Activated T-cell treated with anti-CD3 and anti-CD28 coated beads for 48 hours (primary cell): ENCODE data around the gene MPRIP.

Source experiments
- DNase-seq: peaks from one replicate; pipeline ENCODE4 v3.0.0-alpha.2; 2020; ENCODE audit warnings: low read depth

The MPRIP gene

DNA sequence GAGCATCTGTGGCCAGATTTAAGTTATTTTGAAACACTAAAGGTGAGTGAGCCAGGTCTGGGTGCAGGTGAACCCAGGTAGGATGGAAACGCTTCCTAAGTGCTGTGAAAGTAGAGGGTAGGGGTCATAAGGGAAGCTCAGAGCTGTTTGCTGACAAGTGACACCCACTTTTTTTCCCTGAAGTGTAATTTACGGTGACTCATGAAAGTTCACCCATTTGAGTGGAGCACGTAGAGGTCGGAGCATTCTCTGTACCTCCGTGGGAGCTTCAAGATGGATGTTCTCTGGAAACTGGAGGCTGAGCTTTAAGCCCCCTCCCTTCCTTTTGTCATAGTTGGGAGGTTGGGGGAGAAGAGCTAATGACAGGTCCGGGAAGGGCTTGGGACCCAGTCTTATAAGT is 44.3 kb downstream of the MPRIP start:
- no peak for DNase-seq

- DNase-seq = no peak
Measured at GRCh38 chr17:17087424-17088015, 45.3 kb downstream of the MPRIP start.

- no peak for DNase-seq
Measured at GRCh38 chr17:17088086-17088485, 45.8 kb downstream of the MPRIP start.

DNA sequence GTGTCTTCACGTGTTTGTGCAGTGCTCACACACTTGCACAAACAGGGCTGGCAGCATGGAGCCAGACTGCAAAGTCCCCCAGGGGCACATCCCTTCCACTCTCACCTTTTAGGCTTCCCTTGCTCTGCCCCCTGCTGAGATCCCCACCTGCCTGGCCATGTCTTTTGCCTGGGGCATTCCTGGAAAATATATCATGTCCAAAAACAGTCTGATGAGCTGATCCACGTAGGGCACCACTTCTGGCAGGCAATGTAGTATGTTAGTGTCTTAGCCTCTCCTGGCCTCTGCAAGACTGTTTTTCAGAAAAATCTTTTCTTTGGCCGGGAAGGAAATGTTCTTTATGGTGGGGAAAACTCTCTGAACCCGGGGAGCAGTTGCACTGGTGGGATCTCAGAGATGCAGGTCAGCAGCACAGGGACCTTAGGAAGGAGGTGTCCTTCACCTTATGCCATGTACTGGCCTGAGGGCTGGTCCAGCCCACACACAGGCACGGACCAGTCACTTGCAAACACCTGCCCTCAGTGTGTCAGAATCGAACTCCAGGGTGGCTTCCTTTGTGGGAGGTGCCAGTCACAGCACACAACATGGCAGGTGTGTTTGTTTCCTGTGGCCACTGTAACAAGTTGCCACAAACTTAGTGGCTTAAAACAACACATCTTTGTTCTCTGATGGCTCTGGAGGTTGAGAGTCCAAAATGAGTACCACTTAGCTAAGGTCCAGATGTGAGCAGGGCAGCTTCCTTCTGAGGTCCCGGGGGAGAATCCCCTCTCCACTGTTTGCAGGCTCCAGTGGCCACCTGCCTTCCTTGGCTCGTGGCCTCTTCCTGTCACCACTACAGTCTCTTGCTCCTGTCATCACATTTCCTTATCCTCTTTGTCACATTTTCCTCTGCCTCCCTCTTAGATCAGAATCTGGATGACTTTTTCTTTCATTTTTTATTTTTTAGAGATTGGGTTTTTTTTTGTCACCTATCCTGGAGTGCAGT is 46.6 kb downstream of the MPRIP start:
- no peak for DNase-seq

GRCh38 chr17:17089796-17090641 is 47.8 kb downstream of the MPRIP start:
- DNase-seq = no peak

GRCh38 chr17:17090642-17091103 is 48.4 kb downstream of the MPRIP start:
- no peak for DNase-seq

- no peak for DNase-seq
Measured at GRCh38 chr17:17091276-17091675, 49.0 kb downstream of the MPRIP start.

- no peak for DNase-seq
Measured at GRCh38 chr17:17091856-17092756, 49.8 kb downstream of the MPRIP start.

DNA sequence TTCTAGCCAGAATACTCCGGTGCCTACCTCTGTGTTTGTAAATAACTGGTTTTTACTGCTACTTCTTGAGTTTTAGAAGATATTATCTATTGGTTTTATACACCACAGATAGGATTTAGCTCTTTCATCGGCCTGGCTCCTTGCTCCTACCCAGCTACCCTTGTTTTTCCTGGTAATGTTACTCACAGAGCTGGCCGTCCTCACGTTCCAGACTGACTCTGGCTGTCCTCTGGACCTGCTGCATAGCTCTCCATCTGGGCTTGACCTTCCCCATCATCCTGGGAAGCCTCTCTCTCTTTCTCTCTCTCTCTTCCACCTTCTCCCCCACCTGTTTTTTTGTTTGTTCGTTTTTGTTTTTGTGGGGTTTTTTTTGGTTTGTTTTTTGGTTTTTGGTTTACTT is 51.5 kb downstream of the MPRIP start:
- DNase-seq = no peak

DNA sequence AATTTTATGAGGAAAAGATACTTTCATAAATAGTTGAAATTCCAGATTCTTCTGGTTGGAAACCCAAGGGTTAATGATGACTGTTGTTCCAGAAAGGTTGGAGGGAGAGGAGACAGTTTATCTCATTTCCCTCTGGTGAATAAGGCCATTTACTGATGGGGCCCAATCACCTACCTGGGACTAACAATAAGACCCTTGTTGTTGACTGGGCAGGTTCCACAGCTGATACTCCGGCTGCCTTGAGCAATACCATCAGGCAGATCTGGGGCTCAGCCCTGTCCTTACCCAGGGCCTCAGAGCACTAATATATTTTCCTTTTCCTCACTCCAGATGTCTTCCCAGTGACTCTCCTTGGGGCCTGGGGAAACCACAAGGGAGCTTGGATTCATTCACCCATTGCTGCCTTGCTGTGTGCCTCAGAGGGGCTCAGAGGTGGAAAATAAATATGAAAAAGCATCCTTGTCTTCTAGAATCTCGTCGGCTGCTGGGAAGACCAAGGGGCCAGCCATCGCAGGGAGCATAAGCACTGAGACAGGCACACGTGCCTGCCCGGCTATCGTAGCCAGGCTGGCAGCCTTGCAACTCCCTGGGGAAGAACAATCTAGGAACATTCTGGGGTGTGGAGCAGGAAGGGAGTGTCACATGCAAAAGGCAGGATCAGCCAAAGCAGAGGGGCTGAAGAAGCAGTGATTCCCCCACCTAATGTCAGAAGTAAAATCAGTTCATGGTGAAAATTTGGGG is 54.4 kb downstream of the MPRIP start:
- no peak for DNase-seq

GRCh38 chr17:17097763-17098345 is 55.6 kb downstream of the MPRIP start:
- DNase-seq = no peak

DNA sequence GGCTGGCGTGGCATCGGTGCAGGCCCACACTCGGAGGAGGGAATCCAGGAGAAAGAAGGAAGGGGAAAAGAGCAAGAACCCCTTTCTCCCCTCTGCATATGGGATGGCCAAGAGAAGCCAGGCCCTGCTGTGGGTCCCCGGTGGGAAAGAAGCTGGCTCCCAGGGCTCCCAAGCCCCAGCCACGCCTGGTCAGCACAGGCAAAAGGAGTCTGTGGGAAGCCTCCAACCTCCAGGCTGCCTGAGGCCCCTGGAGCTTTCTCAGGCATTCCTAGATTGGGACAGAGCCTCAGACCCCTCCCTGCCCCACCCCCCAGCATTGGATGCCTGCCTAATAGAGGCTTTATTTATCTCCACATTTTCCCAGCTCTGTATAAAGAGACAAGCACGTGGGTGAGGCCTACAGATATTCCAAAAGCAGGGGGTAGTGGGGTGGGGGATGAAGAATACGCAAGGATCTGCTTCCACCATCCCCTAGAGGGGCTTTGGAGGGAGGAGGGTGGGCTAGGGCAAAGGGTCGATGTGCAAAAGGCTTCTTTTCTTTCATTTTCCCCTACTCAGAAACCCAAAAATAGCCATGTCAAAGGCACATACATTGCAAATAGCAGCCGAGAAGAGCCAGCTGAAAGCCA is 56.4 kb downstream of the MPRIP start:
- no peak for DNase-seq

GRCh38 chr17:17102176-17102575 is 59.9 kb downstream of the MPRIP start:
- no peak for DNase-seq

DNA sequence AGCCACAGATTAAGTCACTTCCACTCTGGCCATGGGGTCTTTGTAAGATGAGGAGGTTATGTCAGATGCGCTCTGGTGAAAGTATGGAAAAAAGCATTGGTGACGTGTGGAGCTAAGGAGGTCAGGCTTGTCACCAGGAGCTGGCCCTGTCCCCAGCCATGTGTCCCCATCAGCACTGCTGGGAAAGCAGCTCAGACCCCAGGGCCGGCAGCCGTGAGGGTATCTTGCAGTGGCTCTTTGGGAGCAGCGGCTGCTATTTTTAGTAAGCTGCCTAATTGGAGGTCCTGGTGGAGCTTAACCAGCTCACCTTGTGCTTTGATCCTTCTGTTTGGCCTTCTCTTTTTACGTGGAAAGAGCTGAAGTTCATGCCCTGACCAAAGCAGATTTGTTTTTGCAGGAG is 60.9 kb downstream of the MPRIP start:
- no peak for DNase-seq

- no peak for DNase-seq
Measured at GRCh38 chr17:17104036-17104435, 61.8 kb downstream of the MPRIP start.

- DNase-seq = no peak
Measured at GRCh38 chr17:17104494-17104893, 62.2 kb downstream of the MPRIP start.

GRCh38 chr17:17105976-17106375 is 63.7 kb downstream of the MPRIP start:
- DNase-seq = no peak

DNA sequence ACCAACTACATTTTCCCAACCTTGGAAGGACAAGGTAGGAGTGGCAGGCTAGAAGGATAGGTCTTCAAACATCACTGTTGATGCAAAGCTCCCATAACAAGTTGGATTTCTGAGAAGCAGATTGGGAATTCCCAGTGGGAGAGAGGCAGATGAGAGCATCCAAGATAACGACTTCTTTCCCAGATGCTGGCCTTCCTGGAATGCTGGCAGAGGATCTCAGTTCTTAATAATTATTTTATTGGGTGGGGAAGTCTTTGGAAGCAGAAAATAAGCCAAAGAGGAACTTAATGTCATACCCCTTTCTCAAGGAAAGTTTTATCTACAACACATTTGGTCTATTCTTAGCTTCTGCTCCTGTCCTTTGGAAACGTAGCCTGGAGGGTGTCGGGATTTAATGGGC is 64.5 kb downstream of the MPRIP start:
- DNase-seq = no peak

- no peak for DNase-seq
Measured at GRCh38 chr17:17107281-17107680, 65.0 kb downstream of the MPRIP start.
